Measurements from ENCODE around the gene ADAT2. TPM values are rescaled to one million over a fixed set of nuclear protein-coding genes. Genes with fewer than 3 reads are reported as not detected.

ADAT2 gene
- total and polyA plus RNA-seq, 2 donors (not counting 3 experiments of a cell fraction or from before 2014, with no cell fraction given): 5.4 to 9.8 TPM

- Histone ChIP-seq H3K27me3 (ENCODE audit: control insufficient read depth in 2 of 2, insufficient read depth in 2 of 2, low read length in 2 of 2) (no peaks in the 10 kb centered on the region), H3K9me1 (replicated peaks; ENCODE audit: control insufficient read depth, extremely low read depth, insufficient read depth, low read length) (no peaks in the 10 kb centered on the region), H3K9ac (replicated peaks; ENCODE audit: extremely low read depth, insufficient read depth, low read length) (no peak overlapping the region), H4K20me1 (replicated peaks; ENCODE audit: control insufficient read depth, extremely low read depth, insufficient read depth, low read length) (no peaks in the 10 kb centered on the region), H3K36me3 (ENCODE audit: control insufficient read depth in 2 of 2, extremely low read depth in 1 of 2, insufficient read depth in 2 of 2, low read length in 2 of 2) (peaks cover 0 to 2% of the 10 kb centered on the region in 2 experiments), H3K4me1 (ENCODE audit: control insufficient read depth, extremely low read depth, insufficient read depth, low read length) (no peaks in the 10 kb centered on the region), H3K4me3 (replicated peaks in 1 of 3; ENCODE audit: insufficient read depth in 1 of 3, low read depth in 1 of 3, low read length in 3 of 3) (no peak overlapping the region), H2AFZ (ENCODE audit: low read depth, low read length) (no peak overlapping the region), H3K79me2 (ENCODE audit: control insufficient read depth, insufficient read depth, low read length) (no peaks in the 10 kb centered on the region), H3K9me3 (replicated peaks; ENCODE audit: control insufficient read depth, insufficient read depth, low read length) (no peaks in the 10 kb centered on the region), H3K4me2 (ENCODE audit: insufficient read depth, low read length) (no peak overlapping the region), H3K27ac (ENCODE audit: insufficient read depth, low read depth, low read length) (no peak overlapping the region)
- no TSS peak for BruUV-seq (replicated peaks)
- CTCF ChIA-PET: no interaction called here
- no peak for FAIRE-seq
- dilution Hi-C loops (cut with MboI; ENCODE audit: extremely low pct_ligation_motif_present, low sequenced_read_pairs) (no loop called here), intact Hi-C loops (cut with micrococcal nuclease) (no loop called here)
- TF ChIP-seq MYC (IDR thresholded peaks at IDR 0.05; ENCODE audit: low read depth, low read length): no peak
- no peak for TF ChIP-seq POLR2A (IDR thresholded peaks at IDR 0.05; ENCODE audit: low read depth, low read length)
- TF ChIP-seq GATA2 (IDR thresholded peaks at IDR 0.05; ENCODE audit: insufficient read depth, insufficient read length, low read depth, low read length): no peak
- no peak for TF ChIP-seq JUN (IDR thresholded peaks at IDR 0.05; ENCODE audit: borderline replicate concordance, insufficient read depth, insufficient read length, low read depth)
- no peak for TF ChIP-seq CTCF (IDR thresholded peaks at IDR 0.05; ENCODE audit: extremely low read depth in 1 of 2, insufficient read depth in 1 of 2, low read depth in 1 of 2, low read length in 2 of 2)
- TF ChIP-seq EZH2 (IDR thresholded peaks at IDR 0.05; ENCODE audit: borderline replicate concordance, low read depth, low read length, severe bottlenecking): no peak
- POLR2A ChIA-PET: no interaction called here
- no peak for DNase-seq (ENCODE audit: low read depth, low spot score)
Observed at GRCh38 chr6:143476545-143476944, 26.1 kb upstream of the ADAT2 start.

GRCh38 chr6:143471822-143472221 lies 21.3 kb upstream of the ADAT2 start:
- Histone ChIP-seq H3K4me2 (ENCODE audit: insufficient read depth, low read length) (no peak overlapping the region), H2AFZ (ENCODE audit: low read depth, low read length) (no peak overlapping the region), H3K79me2 (ENCODE audit: control insufficient read depth, insufficient read depth, low read length) (no peaks in the 10 kb centered on the region), H3K4me1 (ENCODE audit: control insufficient read depth, extremely low read depth, insufficient read depth, low read length) (no peaks in the 10 kb centered on the region), H3K9me3 (replicated peaks; ENCODE audit: control insufficient read depth, insufficient read depth, low read length) (no peaks in the 10 kb centered on the region), H3K9ac (replicated peaks; ENCODE audit: extremely low read depth, insufficient read depth, low read length) (no peak overlapping the region), H3K27ac (ENCODE audit: insufficient read depth, low read depth, low read length) (no peak overlapping the region), H3K4me3 (replicated peaks in 1 of 3; ENCODE audit: insufficient read depth in 1 of 3, low read depth in 1 of 3, low read length in 3 of 3) (no peak overlapping the region), H4K20me1 (replicated peaks; ENCODE audit: control insufficient read depth, extremely low read depth, insufficient read depth, low read length) (no peaks in the 10 kb centered on the region), H3K9me1 (replicated peaks; ENCODE audit: control insufficient read depth, extremely low read depth, insufficient read depth, low read length) (no peaks in the 10 kb centered on the region), H3K36me3 (ENCODE audit: control insufficient read depth in 2 of 2, extremely low read depth in 1 of 2, insufficient read depth in 2 of 2, low read length in 2 of 2) (no peaks in the 10 kb centered on the region), H3K27me3 (ENCODE audit: control insufficient read depth in 2 of 2, insufficient read depth in 2 of 2, low read length in 2 of 2) (no peaks in the 10 kb centered on the region)
- TF ChIP-seq GATA2 (IDR thresholded peaks at IDR 0.05; ENCODE audit: insufficient read depth, insufficient read length, low read depth, low read length) (no peak), MYC (IDR thresholded peaks at IDR 0.05; ENCODE audit: low read depth, low read length) (no peak), JUN (IDR thresholded peaks at IDR 0.05; ENCODE audit: borderline replicate concordance, insufficient read depth, insufficient read length, low read depth) (no peak), EZH2 (IDR thresholded peaks at IDR 0.05; ENCODE audit: borderline replicate concordance, low read depth, low read length, severe bottlenecking) (no peak), POLR2AphosphoS5 (IDR thresholded peaks at IDR 0.05; ENCODE audit: insufficient read depth, low read depth, low read length) (no peak), FOS (IDR thresholded peaks at IDR 0.05; ENCODE audit: borderline replicate concordance, insufficient read depth, low read length) (no peak), MAX (IDR thresholded peaks at IDR 0.05; ENCODE audit: insufficient read depth, insufficient read length) (no peak), POLR2A (IDR thresholded peaks at IDR 0.05; ENCODE audit: low read depth, low read length) (no peak), CTCF (IDR thresholded peaks at IDR 0.05; ENCODE audit: extremely low read depth in 1 of 2, insufficient read depth in 1 of 2, low read depth in 1 of 2, low read length in 2 of 2) (no peak)
- intact Hi-C loops (cut with micrococcal nuclease) (no loop called here), dilution Hi-C loops (cut with MboI; ENCODE audit: extremely low pct_ligation_motif_present, low sequenced_read_pairs) (no loop called here)
- FAIRE-seq (no peak), DNase-seq (ENCODE audit: low read depth, low spot score) (no peak)
- BruUV-seq (replicated peaks): no TSS peak
- POLR2A ChIA-PET: no interaction called here
- CTCF ChIA-PET: no interaction called here
